Neuronal stem cell (in vitro differentiated cells): ENCODE data around the gene UPK1A.

Source experiments
- DNase-seq: peaks from one replicate; pipeline ENCODE4 v3.0.0-alpha.2; 2013; ENCODE audit warnings: low spot score
- H2AFZ ChIP-seq: one replicate; pipeline ENCODE4 v1.6.1; 2013; ENCODE audit warnings: mild to moderate bottlenecking, low read length, inconsistent platforms
- H2AK5ac ChIP-seq: 2 replicates; pipeline ENCODE4 v1.6.1; 2013; ENCODE audit warnings: low read depth, mild to moderate bottlenecking, inconsistent platforms, low read length, moderate library complexity, mixed read lengths
- H2BK120ac ChIP-seq: 2 replicates; pipeline ENCODE4 v1.6.1; 2013; ENCODE audit warnings: low read depth, mild to moderate bottlenecking, inconsistent platforms, low read length, moderate library complexity, mixed read lengths
- H2BK12ac ChIP-seq: one replicate; pipeline ENCODE4 v1.6.1; 2013; ENCODE audit warnings: low read length, inconsistent platforms
- H2BK15ac ChIP-seq: 2 replicates; pipeline ENCODE4 v1.6.1; 2013; ENCODE audit warnings: mild to moderate bottlenecking, low read length, inconsistent platforms, mixed read lengths
- H2BK5ac ChIP-seq: one replicate; pipeline ENCODE4 v1.6.1; 2013; ENCODE audit warnings: inconsistent platforms, mild to moderate bottlenecking, low read length, moderate library complexity
- H3K14ac ChIP-seq: one replicate; pipeline ENCODE4 v1.6.1; 2013; ENCODE audit warnings: low read length, inconsistent platforms
- H3K18ac ChIP-seq: 2 replicates; pipeline ENCODE4 v1.6.1; 2013; ENCODE audit warnings: low read length, inconsistent platforms
- H3K23ac ChIP-seq: 2 replicates; pipeline ENCODE4 v1.6.1; 2013; ENCODE audit warnings: low read depth, mild to moderate bottlenecking, mixed read lengths, low read length, inconsistent platforms; ENCODE audit not compliant: poor library complexity
- H3K27ac ChIP-seq: replicated peaks from 3 replicates; pipeline ENCODE4 v1.5.1; 2013; ENCODE audit warnings: low read length, inconsistent platforms
- H3K27me3 ChIP-seq, 3 experiments: 2 replicates each; pipeline ENCODE4 v1.6.1; 2013; ENCODE audit warnings: low read length in 3 of 3, mild to moderate bottlenecking in 2 of 3, inconsistent platforms in 1 of 3, low read depth in 1 of 3, mixed read lengths in 1 of 3, moderate library complexity in 1 of 3; ENCODE audit not compliant: control insufficient read depth in 3 of 3, insufficient read depth in 3 of 3
- H3K36me3 ChIP-seq, 2 donors: replicated peaks in 1 of 2; 2 replicates each; pipeline ENCODE4 v1.6.1; 2013; ENCODE audit warnings: low read length in 2 of 2; ENCODE audit not compliant: control insufficient read depth in 2 of 2, insufficient read depth in 2 of 2
- H3K4ac ChIP-seq: 2 replicates; pipeline ENCODE4 v1.6.1; 2013; ENCODE audit warnings: inconsistent platforms, mild to moderate bottlenecking, low read length, moderate library complexity
- H3K4me1 ChIP-seq, 2 donors: 1 replicate in 1 of 2; 2 replicates in 1 of 2; pipeline ENCODE4 v1.6.1; 2013; ENCODE audit warnings: low read length in 2 of 2, low read depth in 1 of 2; ENCODE audit not compliant: control insufficient read depth in 2 of 2, insufficient read depth in 1 of 2
- H3K4me2 ChIP-seq: one replicate; pipeline ENCODE4 v1.6.1; 2013; ENCODE audit warnings: mild to moderate bottlenecking, low read length, inconsistent platforms; ENCODE audit not compliant: insufficient read depth, poor library complexity, severe bottlenecking
- H3K4me3 ChIP-seq, 2 donors: 2 replicates each; pipeline ENCODE4 v1.5.1; 2013; ENCODE audit warnings: low read length in 2 of 2, mild to moderate bottlenecking in 2 of 2, inconsistent platforms in 1 of 2, moderate library complexity in 1 of 2
- H3K79me1 ChIP-seq: one replicate; pipeline ENCODE4 v1.6.1; 2013; ENCODE audit warnings: low read depth, mild to moderate bottlenecking, inconsistent platforms, low read length, moderate library complexity
- H3K9ac ChIP-seq: one replicate; pipeline ENCODE4 v1.6.1; 2013; ENCODE audit warnings: mild to moderate bottlenecking, low read depth, low read length, inconsistent platforms; ENCODE audit not compliant: poor library complexity
- H3K9me3 ChIP-seq, 2 donors: replicated peaks in 1 of 2; 2 replicates each; pipeline versions ENCODE3 to v1.6.1; 2013; ENCODE audit warnings: low read length in 2 of 2, mild to moderate bottlenecking in 2 of 2, inconsistent platforms in 1 of 2, low read depth in 1 of 2, mixed read lengths in 1 of 2, moderate library complexity in 1 of 2; ENCODE audit not compliant: control insufficient read depth in 2 of 2, insufficient read depth in 1 of 2
- H4K8ac ChIP-seq: one replicate; pipeline ENCODE4 v1.6.1; 2013; ENCODE audit warnings: low read depth, mild to moderate bottlenecking, inconsistent platforms, low read length, moderate library complexity
- H4K91ac ChIP-seq: one replicate; pipeline ENCODE4 v1.6.1; 2013; ENCODE audit warnings: low read length, low read depth, mild to moderate bottlenecking, inconsistent platforms; ENCODE audit not compliant: poor library complexity
- WGBS, 2 donors: extraction: QIAGEN DNeasy Blood & Tissue Kit; methylation state at CpG; one replicate each; pipeline ENCODE4 v1.1.7; 2013; ENCODE audit warnings: missing lambda C conversion rate in 2 of 2, mixed read lengths in 1 of 2; ENCODE audit not compliant: insufficient read length in 2 of 2, insufficient replicate concordance in 1 of 2; ENCODE audit errors: extremely low coverage in 2 of 2; 5-methylcytosine and 5-hydroxymethylcytosine counted together

Gene UPK1A

GRCh38 chr19:35719402-35720162 lies 53.3 kb downstream of the UPK1A start:
- Histone ChIP-seq H3K27ac (no peak overlapping the region), H3K9me3 (no peaks in the 10 kb centered on the region), H3K4me3 (peak overlapping the region in 1 of 2 donors; percentile 99), H2BK5ac (no peak overlapping the region), H3K36me3 (peaks cover 35 to 50% of the 10 kb centered on the region in 2 donors), H3K27me3 (peaks cover 0 to 5% (median 0%) of the 10 kb centered on the region in 3 experiments), H4K8ac (no peak overlapping the region), H3K4me1 (peaks cover 15 to 21% of the 10 kb centered on the region in 2 donors), H3K9ac (no peak overlapping the region), H4K91ac (no peak overlapping the region), H2AFZ (no peak overlapping the region), H2BK120ac (no peak overlapping the region), H2BK12ac (no peak overlapping the region), H2AK5ac (no peak overlapping the region), H3K23ac (no peak overlapping the region), H3K79me1 (peaks cover 22% of the 10 kb centered on the region), H3K14ac (no peak overlapping the region), H3K4me2 (no peak overlapping the region), H3K4ac (no peak overlapping the region), H2BK15ac (no peak overlapping the region), H3K18ac (no peak overlapping the region)
- no CpG with 5 or more reads among the region's 32 CpGs for WGBS, 2 donors
- no peak for DNase-seq

GRCh38 chr19:35720163-35720524 lies 53.8 kb downstream of the UPK1A start:
- H2BK12ac ChIP-seq, result no peak overlapping the region
- H3K79me1 ChIP-seq, result peaks cover 22% of the 10 kb centered on the region
- peaks cover 15 to 21% of the 10 kb centered on the region in 2 donors for H3K4me1 ChIP-seq
- no peak overlapping the region for H4K8ac ChIP-seq
- H2AFZ ChIP-seq, result no peak overlapping the region
- WGBS, 2 donors, result no CpG with 5 or more reads among the region's 9 CpGs
- no peak overlapping the region for H2BK15ac ChIP-seq
- peaks cover 0 to 4% (median 0%) of the 10 kb centered on the region in 3 experiments for H3K27me3 ChIP-seq
- DNase-seq, result no peak
- no peak overlapping the region for H3K27ac ChIP-seq
- no peak overlapping the region for H3K4me2 ChIP-seq
- H3K14ac ChIP-seq, result no peak overlapping the region
- H3K23ac ChIP-seq, result no peak overlapping the region
- H3K9me3 ChIP-seq, result no peaks in the 10 kb centered on the region
- H3K4ac ChIP-seq, result no peak overlapping the region
- no peak overlapping the region for H3K4me3 ChIP-seq
- no peak overlapping the region for H3K9ac ChIP-seq
- H2BK120ac ChIP-seq, result no peak overlapping the region
- no peak overlapping the region for H2BK5ac ChIP-seq
- no peak overlapping the region for H2AK5ac ChIP-seq
- no peak overlapping the region for H3K18ac ChIP-seq
- H4K91ac ChIP-seq, result no peak overlapping the region
- H3K36me3 ChIP-seq, result peaks cover 41 to 55% of the 10 kb centered on the region in 2 donors

GRCh38 chr19:35720648-35721047 lies 54.3 kb downstream of the UPK1A start:
- Histone ChIP-seq H3K36me3 (peaks cover 46 to 60% of the 10 kb centered on the region in 2 donors), H3K9me3 (no peaks in the 10 kb centered on the region), H3K9ac (no peak overlapping the region), H2BK12ac (no peak overlapping the region), H2BK120ac (no peak overlapping the region), H3K27ac (no peak overlapping the region), H3K14ac (no peak overlapping the region), H3K18ac (no peak overlapping the region), H2AK5ac (no peak overlapping the region), H2AFZ (no peak overlapping the region), H3K4me2 (no peak overlapping the region), H3K79me1 (peaks cover 18% of the 10 kb centered on the region), H4K8ac (no peak overlapping the region), H4K91ac (no peak overlapping the region), H2BK15ac (no peak overlapping the region), H2BK5ac (no peak overlapping the region), H3K27me3 (no peaks in the 10 kb centered on the region), H3K4me3 (no peak overlapping the region), H3K4ac (no peak overlapping the region), H3K23ac (no peak overlapping the region), H3K4me1 (peaks cover 11 to 16% of the 10 kb centered on the region in 2 donors)
- no peak for DNase-seq
- no CpG with 5 or more reads among the region's 17 CpGs for WGBS, 2 donors

GRCh38 chr19:35721374-35721773 lies 55.1 kb downstream of the UPK1A start:
- no peak overlapping the region for H3K23ac ChIP-seq
- H3K9me3 ChIP-seq, result no peaks in the 10 kb centered on the region
- peak overlapping the region; percentile 21 for H3K9ac ChIP-seq
- no peak overlapping the region for H3K18ac ChIP-seq
- H3K4me1 ChIP-seq, result peaks cover 6 to 9% of the 10 kb centered on the region in 2 donors
- no peak overlapping the region for H2BK15ac ChIP-seq
- no peak overlapping the region for H4K8ac ChIP-seq
- WGBS, 2 donors, result no CpG with 5 or more reads among the region's 16 CpGs
- no peak overlapping the region for H3K4me3 ChIP-seq
- H2BK5ac ChIP-seq, result peak overlapping the region; percentile 75
- no peaks in the 10 kb centered on the region for H3K27me3 ChIP-seq
- peak overlapping the region; percentile 8 for H3K14ac ChIP-seq
- H3K79me1 ChIP-seq, result peaks cover 17% of the 10 kb centered on the region
- H4K91ac ChIP-seq, result no peak overlapping the region
- H2AFZ ChIP-seq, result no peak overlapping the region
- H2BK12ac ChIP-seq, result peak overlapping the region; percentile 10
- H3K4ac ChIP-seq, result peak overlapping the region; percentile 37
- H3K27ac ChIP-seq, result no peak overlapping the region
- no peak for DNase-seq
- H3K4me2 ChIP-seq, result no peak overlapping the region
- H2BK120ac ChIP-seq, result no peak overlapping the region
- H2AK5ac ChIP-seq, result no peak overlapping the region
- H3K36me3 ChIP-seq, result peaks cover 53 to 68% of the 10 kb centered on the region in 2 donors
